Measurements from ENCODE around the gene LPAR1. TPM values are rescaled to one million over a fixed set of nuclear protein-coding genes. Genes with fewer than 3 reads are reported as not detected.

The LPAR1 gene
- total and polyA plus RNA-seq, 2 donors (not counting 1 experiment from before 2014, with no cell fraction given), result 0.06 TPM; not detected in 1

- H3K4me3 Mint-ChIP-seq, result no peak overlapping the region
- H3K4me1 Mint-ChIP-seq, result no peaks in the 10 kb centered on the region
- no peaks in the 10 kb centered on the region for H3K79me2 ChIP-seq (ENCODE audit: control insufficient read depth, insufficient read depth, low read length)
These were observed 205.3 kb downstream of the LPAR1 start for GRCh38 chr9:110832926-110833325.

GRCh38 chr9:110830495-110830894 lies 207.8 kb downstream of the LPAR1 start:
- POLR2A ChIA-PET, result no interaction called here
- Histone ChIP-seq H3K4me1 (ENCODE audit: control insufficient read depth in 2 of 2, insufficient read depth in 2 of 2, low read length in 2 of 2) (no peaks in the 10 kb centered on the region), H3K4me2 (replicated peaks; ENCODE audit: low read depth, low read length, poor library complexity, severe bottlenecking) (no peak overlapping the region), H3K9ac (ENCODE audit: low read length) (no peak overlapping the region), H3K4me3 (ENCODE audit: control extremely low read depth in 1 of 5, extremely low read depth in 1 of 5, insufficient read depth in 1 of 5, low read depth in 2 of 5, low read length in 4 of 5) (no peak overlapping the region), H3K9me3 (ENCODE audit: control extremely low read depth in 1 of 3, control insufficient read depth in 2 of 3, insufficient read depth in 1 of 3, low read length in 2 of 3) (no peaks in the 10 kb centered on the region), H3K36me3 (replicated peaks in 1 of 2; ENCODE audit: control extremely low read depth in 1 of 2, control insufficient read depth in 1 of 2, extremely low read depth in 1 of 2, insufficient read depth in 2 of 2, low read length in 1 of 2) (no peaks in the 10 kb centered on the region), H3K27me3 (replicated peaks in 1 of 4; ENCODE audit: control extremely low read depth in 1 of 4, control insufficient read depth in 3 of 4, insufficient read depth in 4 of 4, low read length in 3 of 4) (no peaks in the 10 kb centered on the region), H4K20me1 (ENCODE audit: control insufficient read depth, insufficient read depth, low read length, poor library complexity, severe bottlenecking) (no peaks in the 10 kb centered on the region), H3K27ac (ENCODE audit: low read length in 2 of 2) (no peak overlapping the region), H2AFZ (ENCODE audit: insufficient read depth, low read depth, low read length, poor library complexity, severe bottlenecking) (no peak overlapping the region), H3K79me2 (ENCODE audit: control insufficient read depth, insufficient read depth, low read length) (no peaks in the 10 kb centered on the region)
- CTCF ChIA-PET, result no interaction called here
- no peak overlapping the region for H3K27ac Mint-ChIP-seq
- intact Hi-C loops (cut with micrococcal nuclease), result no loop called here
- H3K27me3 Mint-ChIP-seq, result no peaks in the 10 kb centered on the region
- no peak overlapping the region for H3K4me3 Mint-ChIP-seq
- WGBS (ENCODE audit: insufficient coverage), result 96% methylated on average over 21 of the region's 21 CpGs
- no peaks in the 10 kb centered on the region for H3K9me3 Mint-ChIP-seq (ENCODE audit: insufficient read depth)
- no peak for ATAC-seq (ENCODE audit: low read depth)
- TF ChIP-seq CTCF (IDR thresholded peaks at IDR 0.05) (no peak), EZH2 (IDR thresholded peaks at IDR 0.05; ENCODE audit: borderline replicate concordance, insufficient read depth, low read depth, low read length, poor library complexity, severe bottlenecking) (no peak)
- no peak for DNase-seq
- H3K4me1 Mint-ChIP-seq, result no peaks in the 10 kb centered on the region

More at GRCh38 chr9:110832926-110833325, 205.3 kb downstream of the LPAR1 start:
- H3K4me3 ChIP-seq (ENCODE audit: control extremely low read depth in 1 of 5, extremely low read depth in 1 of 5, insufficient read depth in 1 of 5, low read depth in 2 of 5, low read length in 4 of 5), result no peak overlapping the region
- no peak overlapping the region for H3K4me2 ChIP-seq (replicated peaks; ENCODE audit: low read depth, low read length, poor library complexity, severe bottlenecking)
- Mint-ChIP-seq H3K27ac (no peak overlapping the region), H3K27me3 (no peaks in the 10 kb centered on the region), H3K9me3 (ENCODE audit: insufficient read depth) (peaks cover 2% of the 10 kb centered on the region)
- ChIA-PET CTCF (no interaction called here), POLR2A (interaction anchor here (0.6 kb wide), 1 partner anchor 111 kb away, joined by 8 read pairs; no protein-coding TSS in a partner anchor)
- no peak overlapping the region for H2AFZ ChIP-seq (ENCODE audit: insufficient read depth, low read depth, low read length, poor library complexity, severe bottlenecking)
- H4K20me1 ChIP-seq (ENCODE audit: control insufficient read depth, insufficient read depth, low read length, poor library complexity, severe bottlenecking), result no peaks in the 10 kb centered on the region
- ATAC-seq (ENCODE audit: low read depth), result no peak
- TF ChIP-seq CTCF (IDR thresholded peaks at IDR 0.05), result no peak
- TF ChIP-seq EZH2 (IDR thresholded peaks at IDR 0.05; ENCODE audit: borderline replicate concordance, insufficient read depth, low read depth, low read length, poor library complexity, severe bottlenecking), result no peak
- no peak overlapping the region for H3K9ac ChIP-seq (ENCODE audit: low read length)
- no peaks in the 10 kb centered on the region for H3K9me3 ChIP-seq (ENCODE audit: control extremely low read depth in 1 of 3, control insufficient read depth in 2 of 3, insufficient read depth in 1 of 3, low read length in 2 of 3)
- H3K27ac ChIP-seq (ENCODE audit: low read length in 2 of 2), result no peak overlapping the region
- intact Hi-C loops (cut with micrococcal nuclease), result no loop called here
- no peaks in the 10 kb centered on the region for H3K36me3 ChIP-seq (replicated peaks in 1 of 2; ENCODE audit: control extremely low read depth in 1 of 2, control insufficient read depth in 1 of 2, extremely low read depth in 1 of 2, insufficient read depth in 2 of 2, low read length in 1 of 2)
- no peaks in the 10 kb centered on the region for H3K4me1 ChIP-seq (ENCODE audit: control insufficient read depth in 2 of 2, insufficient read depth in 2 of 2, low read length in 2 of 2)
- no peak for DNase-seq
- WGBS (ENCODE audit: insufficient coverage), result no CpG with 5 or more reads among the region's 3 CpGs
- H3K27me3 ChIP-seq (replicated peaks in 1 of 4; ENCODE audit: control extremely low read depth in 1 of 4, control insufficient read depth in 3 of 4, insufficient read depth in 4 of 4, low read length in 3 of 4), result no peaks in the 10 kb centered on the region

All from B cell (primary cell).